Endothelial cell of umbilical vein (primary cell): ENCODE measurements around the gene RFESD. TPM values are rescaled to one million over a fixed set of nuclear protein-coding genes. Genes with fewer than 3 reads are reported as not detected.

Experiments
- BruUV-seq: library from RNA; stranded (reverse); fragments of 400-500 nt; replicated peaks from 2 replicates; lab custom pipeline; 2021; lab: Mats Ljungman, UMichigan
- CTCF ChIA-PET: fragments of 300-600, 350-600 bp; sonication (Branson Sonifier 250); formaldehyde crosslinking; loops from one replicate; lab custom pipeline; 2021; ENCODE audit warnings: antibody characterized with exemption, inconsistent platforms; lab: Charles Lee
- POLR2A ChIA-PET: fragments of 300-600, 350-600 bp; sonication (Branson Sonifier 250); formaldehyde crosslinking; loops from one replicate; lab custom pipeline; 2021; ENCODE audit warnings: antibody characterized with exemption, inconsistent platforms; lab: Charles Lee
- DNase-seq: peaks from one replicate; pipeline ENCODE4 v3.0.0-alpha.2; 2011; ENCODE audit warnings: low read depth, low spot score
- FAIRE-seq: peaks from 2 replicates; lab custom pipeline; 2011; peaks lifted over from hg19 to GRCh38; lab: Jason Lieb, UNC
- H2AFZ ChIP-seq: 2 replicates; pipeline ENCODE4 v1.6.0; 2012; ENCODE audit warnings: low read depth, low read length, control low read depth, inconsistent platforms
- H3K27ac ChIP-seq: 2 replicates; pipeline ENCODE4 v1.5.1; 2011; ENCODE audit warnings: low read depth, mild to moderate bottlenecking, control low read depth, low read length, moderate library complexity; ENCODE audit not compliant: insufficient read depth
- H3K27me3 ChIP-seq, 2 experiments: 2 replicates each; pipeline versions ENCODE4 v1.6.0 to v1.6.1; 2011; ENCODE audit warnings: low read length in 2 of 2, mixed read lengths in 1 of 2; ENCODE audit not compliant: control insufficient read depth in 2 of 2, insufficient read depth in 2 of 2
- H3K36me3 ChIP-seq, 2 experiments: 2 replicates in 1 of 2; 3 replicates in 1 of 2; pipeline ENCODE4 v1.5.1; 2011; ENCODE audit warnings: low read length in 2 of 2, mild to moderate bottlenecking in 1 of 2, moderate library complexity in 1 of 2; ENCODE audit not compliant: control insufficient read depth in 2 of 2, insufficient read depth in 2 of 2; ENCODE audit errors: extremely low read depth in 1 of 2
- H3K4me1 ChIP-seq: 3 replicates; pipeline ENCODE4 v1.5.1; 2011; ENCODE audit warnings: mild to moderate bottlenecking, low read length; ENCODE audit not compliant: control insufficient read depth, insufficient read depth; ENCODE audit errors: extremely low read depth
- H3K4me2 ChIP-seq: 2 replicates; pipeline ENCODE4 v1.6.1; 2011; ENCODE audit warnings: low read length, control low read depth, mixed read lengths; ENCODE audit not compliant: insufficient read depth
- H3K4me3 ChIP-seq, 3 experiments: fragments of 200-600 bp in 1 of 3; sonication (generic), shearing (Covaris generic) in 1 of 3; replicated peaks in 1 of 3; 2 replicates each; pipeline ENCODE4 v1.5.1; 2011 to 2016; ENCODE audit warnings: control low read depth in 3 of 3, low read length in 3 of 3, mild to moderate bottlenecking in 2 of 3, inconsistent platforms in 1 of 3, low read depth in 1 of 3, moderate library complexity in 1 of 3; ENCODE audit not compliant: insufficient read depth in 1 of 3
- H3K79me2 ChIP-seq: 2 replicates; pipeline ENCODE4 v1.6.0; 2012; ENCODE audit warnings: low read length, inconsistent platforms; ENCODE audit not compliant: control insufficient read depth, insufficient read depth
- H3K9ac ChIP-seq: replicated peaks from 2 replicates; pipeline ENCODE3; 2011; ENCODE audit warnings: low read length, control low read depth; ENCODE audit not compliant: insufficient read depth; ENCODE audit errors: extremely low read depth
- H3K9me1 ChIP-seq: replicated peaks from 3 replicates; pipeline ENCODE4 v1.6.0; 2011; ENCODE audit warnings: mild to moderate bottlenecking, low read length; ENCODE audit not compliant: control insufficient read depth, insufficient read depth; ENCODE audit errors: extremely low read depth
- H3K9me3 ChIP-seq: replicated peaks from 2 replicates; pipeline ENCODE4 v1.5.1; 2012; ENCODE audit warnings: low read length, inconsistent platforms; ENCODE audit not compliant: control insufficient read depth, insufficient read depth
- H4K20me1 ChIP-seq: replicated peaks from 2 replicates; pipeline ENCODE3; 2011; ENCODE audit warnings: mild to moderate bottlenecking, low read length; ENCODE audit not compliant: control insufficient read depth, insufficient read depth; ENCODE audit errors: extremely low read depth
- CTCF ChIP-seq, 2 donors: IDR thresholded peaks; 1 replicate in 1 of 2; 2 replicates in 1 of 2; pipeline ENCODE4 v1.5.1; 2011; ENCODE audit warnings: low read length in 2 of 2, mild to moderate bottlenecking in 2 of 2, moderate library complexity in 2 of 2, control low read depth in 1 of 2, inconsistent platforms in 1 of 2, low read depth in 1 of 2; ENCODE audit not compliant: insufficient read depth in 1 of 2; ENCODE audit errors: extremely low read depth in 1 of 2
- EZH2 ChIP-seq: IDR thresholded peaks from 2 replicates; pipeline ENCODE4 v1.6.1; 2012; ENCODE audit warnings: borderline replicate concordance, low read depth, mild to moderate bottlenecking, moderate library complexity, low read length, inconsistent platforms; ENCODE audit not compliant: severe bottlenecking
- FOS ChIP-seq: IDR thresholded peaks from 2 replicates; pipeline ENCODE4 v1.6.1; 2011; ENCODE audit warnings: mild to moderate bottlenecking, low read length, moderate library complexity, borderline replicate concordance; ENCODE audit not compliant: insufficient read depth
- GATA2 ChIP-seq: IDR thresholded peaks from 2 replicates; pipeline ENCODE4 v1.7.0; 2011; ENCODE audit warnings: low read depth, mild to moderate bottlenecking, moderate library complexity, mixed read lengths, low read length; ENCODE audit not compliant: insufficient read length, insufficient read depth
- JUN ChIP-seq: IDR thresholded peaks from 2 replicates; pipeline ENCODE4 v1.6.1; 2011; ENCODE audit warnings: borderline replicate concordance, low read depth; ENCODE audit not compliant: insufficient read length, insufficient read depth
- MAX ChIP-seq: IDR thresholded peaks from 2 replicates; pipeline ENCODE4 v1.6.1; 2011; ENCODE audit not compliant: insufficient read depth, insufficient read length
- MYC ChIP-seq: IDR thresholded peaks from one replicate; pipeline ENCODE4 v1.6.1; 2011; ENCODE audit warnings: mild to moderate bottlenecking, low read depth, low read length
- POLR2A ChIP-seq: IDR thresholded peaks from 2 replicates; pipeline ENCODE4 v1.6.1; 2012; ENCODE audit warnings: low read depth, mild to moderate bottlenecking, control low read depth, low read length
- POLR2AphosphoS5 ChIP-seq: IDR thresholded peaks from 2 replicates; pipeline ENCODE4 v1.6.1; 2012; ENCODE audit warnings: low read depth, mild to moderate bottlenecking, control low read depth, low read length, moderate library complexity; ENCODE audit not compliant: insufficient read depth
- dilution Hi-C: fragments of 300-500 bp; cut with MboI; formaldehyde crosslinking; loops from one replicate; pipeline ENCODE4 v1.15.0; 2019; ENCODE audit warnings: low sequenced_read_pairs; ENCODE audit not compliant: extremely low pct_ligation_motif_present
- intact Hi-C: fragments of 100-400 bp; cut with micrococcal nuclease; formaldehyde crosslinking; loops from one replicate; pipeline ENCODE4 v1.10.0; 2022
- polyA plus RNA-seq, 4 experiments: library from polyadenylated mRNA; depleted of rRNA in 3 of 4; stranded (reverse) in 3 of 4; unstranded in 1 of 4; fragments of >200 nt; gene quantifications; 2 replicates each; pipeline versions ENCODE4 v1.2.1 to v1.2.3, GENCODE V29; 2011 to 2012; ENCODE audit warnings: missing spikeins in 1 of 4
- total RNA-seq: library from RNA; stranded (reverse); gene quantifications from 2 replicates; pipeline ENCODE4 v1.2.3, GENCODE V29; 2021

RFESD gene
- total and polyA plus RNA-seq, 2 donors (not counting 3 experiments of a cell fraction or from before 2014, with no cell fraction given), result 0.88 to 2.0 TPM

- ChIA-PET POLR2A (no interaction called here), CTCF (no interaction called here)
- Histone ChIP-seq H4K20me1 (no peaks in the 10 kb centered on the region), H3K9ac (no peak overlapping the region), H3K27ac (no peak overlapping the region), H3K36me3 (no peaks in the 10 kb centered on the region), H3K9me1 (no peaks in the 10 kb centered on the region), H3K79me2 (no peaks in the 10 kb centered on the region), H3K27me3 (no peaks in the 10 kb centered on the region), H2AFZ (no peak overlapping the region), H3K9me3 (no peaks in the 10 kb centered on the region), H3K4me2 (no peak overlapping the region), H3K4me3 (no peak overlapping the region), H3K4me1 (peaks cover 16% of the 10 kb centered on the region)
- dilution Hi-C loops (no loop called here), intact Hi-C loops (no loop called here)
- BruUV-seq, result no TSS peak
- DNase-seq, result no peak
- TF ChIP-seq GATA2 (no peak), MYC (no peak), POLR2A (no peak), JUN (no peak), MAX (no peak), POLR2AphosphoS5 (no peak), CTCF (IDR thresholded peaks at IDR 0.05; ENCODE audit: extremely low read depth in 1 of 2, insufficient read depth in 1 of 2, low read depth in 1 of 2, low read length in 2 of 2) (no peak), EZH2 (no peak), FOS (no peak)
- no peak for FAIRE-seq
These were observed 22.2 kb upstream of the RFESD start for GRCh38 chr5:95624368-95624767.
